GM12873 (cell line): ENCODE data around the gene HIKESHI.

Experiments used
- CTCF ChIP-seq: IDR thresholded peaks from 2 replicates; pipeline ENCODE4 v1.5.1; 2012; ENCODE audit warnings: low read depth, mild to moderate bottlenecking, moderate library complexity, low read length, control low read depth; ENCODE audit not compliant: insufficient read depth; ENCODE audit errors: missing control alignments

HIKESHI gene

DNA sequence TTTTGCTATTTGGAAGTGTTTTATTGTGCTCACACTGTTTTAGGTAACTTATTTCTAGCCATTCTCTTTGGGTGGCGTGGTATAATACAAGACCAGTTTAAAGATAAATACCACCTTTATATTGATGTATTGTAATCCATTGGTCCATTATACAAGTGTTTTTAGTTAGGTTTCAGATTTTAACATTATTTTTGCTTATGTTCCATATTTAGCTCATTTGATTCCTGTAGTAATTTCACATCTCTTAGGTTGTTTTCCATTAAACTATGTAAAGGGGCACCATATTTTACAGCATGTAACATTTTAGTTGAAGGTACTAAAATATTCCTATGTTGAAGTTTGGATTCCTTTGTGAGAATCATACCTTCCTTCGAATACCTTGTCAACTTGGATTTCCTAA lies 37.4 kb upstream of the HIKESHI start:
- no peak for TF ChIP-seq CTCF

DNA sequence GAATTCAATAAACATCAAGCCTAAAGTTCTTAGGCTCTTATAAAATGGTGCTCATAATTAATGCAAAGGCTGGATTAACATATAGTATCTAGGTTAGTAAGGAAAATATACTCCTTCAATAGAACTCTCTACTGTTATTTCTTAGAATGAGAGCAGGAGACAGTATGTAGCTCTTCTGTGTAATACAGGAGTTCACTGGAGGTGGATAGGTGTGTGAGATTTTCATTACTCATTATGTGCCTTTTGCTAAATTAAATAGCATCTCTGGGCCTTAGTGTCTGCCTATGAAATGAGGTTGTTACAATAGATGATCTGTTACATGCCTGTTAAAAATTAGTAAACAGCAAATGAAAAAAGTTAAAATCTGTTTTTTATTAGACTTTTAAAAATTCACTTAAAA lies 36.8 kb upstream of the HIKESHI start:
- TF ChIP-seq CTCF, result no peak

- TF ChIP-seq CTCF, result no peak
Measured at GRCh38 chr11:86269645-86270044, 32.4 kb upstream of the HIKESHI start.

DNA sequence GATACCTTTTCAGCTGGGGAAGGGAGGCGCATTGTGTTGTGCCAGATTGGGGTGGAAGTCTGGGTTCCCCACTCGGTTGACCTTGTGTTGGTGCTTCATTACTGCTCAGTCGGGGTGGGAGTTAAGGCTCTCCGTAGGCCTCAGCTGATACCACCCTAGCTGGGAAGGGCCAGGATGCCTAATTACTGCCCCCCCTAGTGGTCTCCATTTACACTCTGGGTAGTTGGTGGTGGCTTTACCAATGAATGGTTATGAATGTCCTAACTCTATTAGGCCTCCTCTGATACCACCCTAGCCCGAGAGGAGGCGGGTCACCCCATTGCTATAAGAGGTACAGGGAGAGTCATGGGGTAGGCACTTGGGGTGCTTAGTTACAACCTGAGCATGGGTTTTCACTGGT lies 27.5 kb upstream of the HIKESHI start:
- peak; percentile 35 for TF ChIP-seq CTCF

- no peak for TF ChIP-seq CTCF
Measured at GRCh38 chr11:86274999-86275398, 27.0 kb upstream of the HIKESHI start.

DNA sequence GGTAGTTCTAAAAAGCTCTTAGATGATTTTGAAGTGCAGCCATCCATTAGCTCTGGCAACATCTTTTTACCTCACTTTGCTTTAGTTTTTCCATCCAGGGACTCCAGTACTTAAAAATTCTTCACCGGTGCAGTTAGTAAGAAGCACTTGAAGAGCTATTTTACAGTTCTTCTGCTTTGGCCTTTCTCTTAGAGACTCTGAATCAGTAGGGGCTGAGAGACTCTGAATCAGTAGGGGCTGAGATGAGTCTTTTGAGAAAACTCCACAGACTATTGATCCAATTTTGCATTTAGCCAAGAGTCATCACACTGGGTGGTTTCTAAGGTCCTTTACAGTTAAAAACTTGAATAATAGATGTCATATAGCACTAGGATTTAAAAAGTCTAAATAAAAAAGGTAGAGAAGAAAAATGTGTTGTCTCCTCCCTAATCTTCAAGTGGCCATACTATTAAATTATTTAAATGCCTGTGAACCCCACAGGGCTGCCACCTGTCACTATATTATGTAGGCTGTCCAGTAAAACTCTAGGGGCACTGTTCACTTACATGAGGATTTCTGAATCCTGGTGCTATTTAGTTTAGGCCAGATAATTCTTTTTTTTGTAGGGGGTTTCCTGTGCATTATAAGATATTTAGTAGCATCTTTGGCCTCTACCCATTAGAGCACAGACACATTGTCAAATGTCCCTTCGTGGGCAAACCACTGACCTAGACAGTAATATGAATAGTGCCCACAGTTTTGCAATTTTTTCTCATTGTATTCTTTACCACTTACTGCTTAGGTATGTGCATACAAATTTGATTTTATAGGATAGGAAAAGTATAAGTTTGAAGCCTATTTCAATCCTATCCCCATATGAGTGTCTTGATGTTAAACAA lies 26.3 kb upstream of the HIKESHI start:
- no peak for TF ChIP-seq CTCF

- TF ChIP-seq CTCF, result no peak
Measured at GRCh38 chr11:86277741-86278140, 24.3 kb upstream of the HIKESHI start.
